ENCODE results near the gene CEP57L1. TPM values are rescaled to one million over a fixed set of nuclear protein-coding genes. Genes with fewer than 3 reads are reported as not detected.

Gene CEP57L1
- total RNA-seq = 10 to 100 TPM in 1 of 4 donors, 1 to 10 TPM in 3; 3.2 to 10.2 (median 7.3) TPM

GRCh38 chr6:109095036-109095834, at the start of gene CEP57L1:
Gene CEP57L1, plus strand, starts transcription at chr6:109095507. Its CDS starts 49,715 bp downstream, at chr6:109145222.
- TF ChIP-seq CTCF (IDR thresholded peaks at IDR 0.05) (no peak), POLR2A (IDR thresholded peaks at IDR 0.05) (peak in 1 of 2 donors; percentile 56)
- peak within 1 kb of the TSS; percentile 76 for H3K4me3 ChIP-seq (ENCODE audit: low read depth, poor library complexity, severe bottlenecking)
- peak; percentile 95 to 99 for DNase-seq (ENCODE audit: low spot score in 2 of 2)
- WGBS, 2 donors = 0% methylated on average over 46 to 48 of the region's 49 CpGs
- intact Hi-C loops (cut with DNase I; ENCODE audit: low total_unique reads) = no loop called here

DNA sequence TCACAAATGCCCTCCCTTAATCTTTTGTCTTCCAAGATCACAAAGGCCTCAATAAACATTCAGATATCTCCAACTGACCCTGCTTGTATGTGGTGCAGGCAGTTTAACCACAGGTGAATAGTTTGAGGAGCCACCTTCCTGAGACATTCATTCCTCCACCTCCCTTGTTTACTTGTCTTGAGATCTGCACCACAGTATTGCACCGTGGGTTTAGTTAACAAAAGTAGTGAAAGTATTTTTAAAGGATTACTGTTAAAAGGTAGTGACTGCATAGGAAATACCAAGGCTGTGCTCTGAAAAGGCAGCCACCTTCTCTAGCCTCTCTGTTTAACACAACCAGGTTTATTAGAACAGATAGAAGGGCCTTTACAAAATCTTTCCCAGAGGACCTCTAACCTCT, 47.1 kb upstream of the CEP57L1 start:
- 63 to 82% methylated on average over 1 of the region's 1 CpG for WGBS, 2 donors
- H3K4me3 ChIP-seq (ENCODE audit: low read depth, poor library complexity, severe bottlenecking) = no peak overlapping the region
- TF ChIP-seq CTCF (IDR thresholded peaks at IDR 0.05) (no peak), POLR2A (IDR thresholded peaks at IDR 0.05) (no peak)
- no peak for DNase-seq (ENCODE audit: low spot score in 2 of 2)
- intact Hi-C loops (cut with DNase I; ENCODE audit: low total_unique reads) = no loop called here

GRCh38 chr6:109048670-109049415, 46.5 kb upstream of the CEP57L1 start:
- intact Hi-C loops (cut with DNase I; ENCODE audit: low total_unique reads) = no loop called here
- no peak overlapping the region for H3K4me3 ChIP-seq (ENCODE audit: low read depth, poor library complexity, severe bottlenecking)
- TF ChIP-seq POLR2A (IDR thresholded peaks at IDR 0.05) (no peak), CTCF (IDR thresholded peaks at IDR 0.05) (no peak)
- WGBS, 2 donors = 91 to 95% methylated on average over 3 of the region's 3 CpGs
- DNase-seq (ENCODE audit: low spot score in 2 of 2) = no peak

- intact Hi-C loops (cut with DNase I; ENCODE audit: low total_unique reads) = no loop called here
- DNase-seq (ENCODE audit: low spot score in 2 of 2) = no peak
- no peak overlapping the region for H3K4me3 ChIP-seq (ENCODE audit: low read depth, poor library complexity, severe bottlenecking)
- 80 to 87% methylated on average over 2 of the region's 2 CpGs for WGBS, 2 donors
- TF ChIP-seq POLR2A (IDR thresholded peaks at IDR 0.05) (no peak), CTCF (IDR thresholded peaks at IDR 0.05) (no peak)
These were observed 45.3 kb upstream of the CEP57L1 start for GRCh38 chr6:109050012-109050411.

DNA sequence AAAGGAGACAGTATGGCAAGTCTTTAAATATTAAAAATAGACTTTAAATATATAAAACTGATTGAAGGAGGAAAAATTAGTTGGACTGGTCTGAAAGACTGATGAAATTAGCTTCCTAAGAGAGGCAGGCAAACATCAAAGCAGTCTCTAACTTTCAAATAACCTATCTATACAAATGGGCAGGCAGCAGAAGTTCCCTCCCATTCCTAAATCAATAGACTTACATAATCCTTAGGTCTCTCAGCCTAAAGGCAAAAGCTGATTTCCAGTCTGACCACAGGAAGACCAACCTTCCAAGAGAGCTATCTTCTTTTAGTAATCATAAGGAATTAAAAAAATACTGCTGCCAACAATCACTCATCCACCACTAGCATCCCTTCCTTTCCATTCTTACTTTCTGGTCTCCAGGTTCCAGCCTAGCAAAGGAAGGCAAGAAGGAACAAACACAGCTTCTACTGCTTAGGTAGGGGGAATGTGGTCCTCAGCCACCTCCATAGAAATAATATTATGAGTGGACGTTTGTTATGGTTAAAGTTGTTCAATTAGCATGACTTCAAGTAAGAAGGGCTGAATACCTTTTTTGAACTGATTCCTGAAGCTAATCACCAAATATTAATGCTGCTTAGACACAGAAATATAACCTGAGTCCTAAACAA, 44.7 kb upstream of the CEP57L1 start:
- no peak overlapping the region for H3K4me3 ChIP-seq (ENCODE audit: low read depth, poor library complexity, severe bottlenecking)
- DNase-seq (ENCODE audit: low spot score in 2 of 2) = no peak
- intact Hi-C loops (cut with DNase I; ENCODE audit: low total_unique reads) = no loop called here
- WGBS, 2 donors = 85 to 90% methylated on average over 1 of the region's 1 CpG
- TF ChIP-seq POLR2A (IDR thresholded peaks at IDR 0.05) (no peak), CTCF (IDR thresholded peaks at IDR 0.05) (no peak)

All from lower leg skin (tissue), 4 donors.